SH-SY5Y (cell line): ENCODE data around the gene OXNAD1.

ENCODE experiments used
- GATA2 ChIP-seq: IDR thresholded peaks from 2 replicates; pipeline ENCODE4 v1.6.1; 2011; ENCODE audit warnings: mild to moderate bottlenecking, low read depth, low read length
- GATA3 ChIP-seq: IDR thresholded peaks from 2 replicates; pipeline ENCODE4 v1.6.1; 2011; ENCODE audit warnings: low read depth, mild to moderate bottlenecking, low read length, moderate library complexity

- TF ChIP-seq GATA2, result no peak
- no peak for TF ChIP-seq GATA3
These were observed 78.1 kb downstream of the OXNAD1 start for GRCh38 chr3:16343101-16343500.
